Loucy (cell line): Measurements from ENCODE around the gene CNIH1.
"Not testable (repeated sequence)": the region's sequence is repeated elsewhere in the genome, so short reads cannot be mapped to it uniquely, and the experiment has no call there.

Experiments used
- H2AFZ ChIP-seq: fragments of 200-600 bp; sonication (generic); 2 replicates; pipeline ENCODE4 v1.6.0; 2016; ENCODE audit warnings: antibody characterized with exemption, mild to moderate bottlenecking, low read length, moderate library complexity
- H3F3A ChIP-seq: fragments of 200-600 bp; 2 replicates; pipeline ENCODE4 v1.6.0; 2016; ENCODE audit warnings: antibody characterized with exemption, low read depth, mild to moderate bottlenecking
- H3K27me3 ChIP-seq: fragments of 200-600 bp; sonication (generic); 2 replicates; pipeline ENCODE4 v1.6.1; 2014; ENCODE audit warnings: low read length, mild to moderate bottlenecking; ENCODE audit not compliant: insufficient read depth, poor library complexity, severe bottlenecking
- H3K36me3 ChIP-seq: fragments of 200-600 bp; sonication (generic); 2 replicates; pipeline ENCODE4 v1.6.1; 2016; ENCODE audit warnings: low read length; ENCODE audit not compliant: insufficient read depth
- H3K4me1 ChIP-seq: fragments of 200-600 bp; sonication (generic); 2 replicates; pipeline ENCODE4 v1.5.1; 2014; ENCODE audit warnings: low read length, mild to moderate bottlenecking; ENCODE audit not compliant: insufficient read depth, poor library complexity, severe bottlenecking
- H3K4me2 ChIP-seq: fragments of 200-600 bp; sonication (generic); 2 replicates; pipeline ENCODE4 v1.6.0; 2014; ENCODE audit warnings: antibody characterized with exemption, low read length, low read depth, mild to moderate bottlenecking; ENCODE audit not compliant: poor library complexity, severe bottlenecking
- H3K4me3 ChIP-seq: fragments of 200-600 bp; sonication (generic); 2 replicates; pipeline ENCODE4 v1.5.1; 2014; ENCODE audit warnings: low read length, mild to moderate bottlenecking, mixed read lengths; ENCODE audit not compliant: poor library complexity, severe bottlenecking
- H3K79me2 ChIP-seq: fragments of 200-600 bp; sonication (generic); 2 replicates; pipeline ENCODE4 v1.6.1; 2014; ENCODE audit warnings: low read length; ENCODE audit not compliant: insufficient read depth
- H3K9ac ChIP-seq: fragments of 200-600 bp; sonication (generic); 2 replicates; pipeline ENCODE4 v1.6.0; 2014; ENCODE audit warnings: mild to moderate bottlenecking, low read depth, low read length, moderate library complexity; ENCODE audit not compliant: poor library complexity, severe bottlenecking
- H3K9me2 ChIP-seq: fragments of 200-600 bp; sonication (generic); replicated peaks from 2 replicates; pipeline ENCODE4 v1.6.1; 2016; ENCODE audit warnings: low read depth, low read length, mixed read lengths
- H3K9me3 ChIP-seq: fragments of 200-600 bp; sonication (generic); 2 replicates; pipeline ENCODE4 v1.6.1; 2014; ENCODE audit warnings: mild to moderate bottlenecking, antibody characterized with exemption, low read length, low read depth; ENCODE audit not compliant: insufficient read depth
- H4K20me1 ChIP-seq: fragments of 200-600 bp; sonication (generic); 2 replicates; pipeline ENCODE4 v1.6.0; 2014; ENCODE audit warnings: antibody characterized with exemption, low read length, mild to moderate bottlenecking; ENCODE audit not compliant: insufficient read depth, poor library complexity, severe bottlenecking
- EZH2phosphoT487 ChIP-seq: fragments of 200-600 bp; IDR thresholded peaks from 2 replicates; pipeline ENCODE4 v1.6.1; 2018; ENCODE audit warnings: antibody characterized with exemption, mild to moderate bottlenecking, moderate library complexity, borderline replicate concordance
- TF ChIP-seq, protein P1 (sequence below): fragments of 200-600 bp; sonication (generic); conservative IDR thresholded peaks from 2 replicates; pipeline ENCODE4 v1.5.1; 2014; ENCODE audit warnings: mild to moderate bottlenecking, antibody characterized with exemption, low read length

CNIH1 gene

DNA sequence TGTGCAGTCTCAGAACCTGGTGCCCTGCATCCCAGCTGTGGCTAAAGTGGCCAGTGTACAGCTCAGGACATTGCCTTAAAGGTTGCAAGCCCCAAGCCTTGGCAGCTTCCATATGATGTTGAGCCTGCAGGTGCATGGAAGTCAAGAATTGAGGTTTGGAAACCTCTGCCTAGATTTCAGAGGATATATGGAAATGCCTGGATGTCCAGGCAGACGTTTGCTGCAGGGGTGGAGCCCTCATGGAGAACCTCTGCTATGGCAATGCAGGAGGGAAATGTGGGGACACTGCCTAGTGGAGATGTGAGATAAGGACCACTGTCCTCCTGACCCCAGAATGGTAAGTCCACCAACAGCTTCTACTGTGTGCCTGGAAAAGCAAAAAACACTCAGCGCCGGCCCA is 17.9 kb upstream of the CNIH1 start:
- H3F3A ChIP-seq: no peaks in the 10 kb centered on the region
- H4K20me1 ChIP-seq: no peaks in the 10 kb centered on the region
- no peaks in the 10 kb centered on the region for H3K4me1 ChIP-seq
- no peak overlapping the region for H3K9ac ChIP-seq
- H3K4me3 ChIP-seq: no peak overlapping the region
- H2AFZ ChIP-seq: no peak overlapping the region
- H3K4me2 ChIP-seq: no peak overlapping the region
- H3K36me3 ChIP-seq: no peaks in the 10 kb centered on the region
- H3K79me2 ChIP-seq: no peaks in the 10 kb centered on the region
- peaks cover 8% of the 10 kb centered on the region; the same call in 1 of the 2 replicates for H3K9me3 ChIP-seq
- H3K27me3 ChIP-seq: no peaks in the 10 kb centered on the region
- no peak for TF ChIP-seq EZH2phosphoT487
- TF ChIP-seq, protein P1, sequence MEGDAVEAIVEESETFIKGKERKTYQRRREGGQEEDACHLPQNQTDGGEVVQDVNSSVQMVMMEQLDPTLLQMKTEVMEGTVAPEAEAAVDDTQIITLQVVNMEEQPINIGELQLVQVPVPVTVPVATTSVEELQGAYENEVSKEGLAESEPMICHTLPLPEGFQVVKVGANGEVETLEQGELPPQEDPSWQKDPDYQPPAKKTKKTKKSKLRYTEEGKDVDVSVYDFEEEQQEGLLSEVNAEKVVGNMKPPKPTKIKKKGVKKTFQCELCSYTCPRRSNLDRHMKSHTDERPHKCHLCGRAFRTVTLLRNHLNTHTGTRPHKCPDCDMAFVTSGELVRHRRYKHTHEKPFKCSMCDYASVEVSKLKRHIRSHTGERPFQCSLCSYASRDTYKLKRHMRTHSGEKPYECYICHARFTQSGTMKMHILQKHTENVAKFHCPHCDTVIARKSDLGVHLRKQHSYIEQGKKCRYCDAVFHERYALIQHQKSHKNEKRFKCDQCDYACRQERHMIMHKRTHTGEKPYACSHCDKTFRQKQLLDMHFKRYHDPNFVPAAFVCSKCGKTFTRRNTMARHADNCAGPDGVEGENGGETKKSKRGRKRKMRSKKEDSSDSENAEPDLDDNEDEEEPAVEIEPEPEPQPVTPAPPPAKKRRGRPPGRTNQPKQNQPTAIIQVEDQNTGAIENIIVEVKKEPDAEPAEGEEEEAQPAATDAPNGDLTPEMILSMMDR: no peak
- H3K9me2 ChIP-seq: no peaks in the 10 kb centered on the region

DNA sequence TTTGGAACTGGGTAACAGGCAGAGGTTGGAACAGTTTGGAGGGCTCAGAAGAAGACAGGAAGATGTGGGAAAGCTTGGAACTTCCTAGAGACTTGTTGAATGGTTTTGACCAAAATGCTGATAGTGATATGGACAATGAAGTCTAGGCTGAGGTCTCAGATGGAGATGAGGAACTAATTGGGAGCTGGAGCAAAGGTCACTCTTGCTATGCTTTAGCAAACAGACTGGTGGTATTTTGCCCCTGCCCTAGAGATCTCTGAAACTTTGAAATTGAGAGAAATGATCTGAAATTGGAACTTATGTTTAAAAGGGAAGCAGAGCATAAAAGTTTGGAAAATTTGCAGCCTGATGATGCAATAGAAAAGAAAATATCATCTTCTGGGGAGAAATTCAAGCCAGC is 17.4 kb upstream of the CNIH1 start:
- H3K9ac ChIP-seq, H3K36me3 ChIP-seq, H3K9me2 ChIP-seq, H3F3A ChIP-seq, H3K4me1 ChIP-seq, H3K4me2 ChIP-seq, H3K9me3 ChIP-seq, H3K79me2 ChIP-seq, H4K20me1 ChIP-seq, H2AFZ ChIP-seq, H3K4me3 ChIP-seq, H3K27me3 ChIP-seq: not testable (repeated sequence)

DNA sequence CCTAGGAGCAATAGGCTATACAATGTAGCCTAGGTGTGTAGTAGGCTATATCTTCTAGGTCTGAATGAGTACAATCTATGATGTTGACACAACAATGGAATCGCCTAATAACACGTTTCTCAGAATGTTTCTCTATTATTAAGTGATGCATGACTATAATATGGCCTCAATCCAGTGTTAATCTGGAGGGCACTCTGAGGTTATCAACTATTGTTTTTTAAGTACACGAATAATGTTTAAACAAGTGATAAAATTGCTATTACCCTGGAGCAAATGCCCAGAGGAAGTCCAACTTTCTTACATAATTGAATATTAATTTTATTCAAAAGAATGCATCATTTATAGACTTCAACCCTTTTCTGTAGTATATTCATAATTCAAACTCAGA is 16.4 kb upstream of the CNIH1 start:
- TF ChIP-seq, protein P1: no peak
- no peak for TF ChIP-seq EZH2phosphoT487
- Histone ChIP-seq H4K20me1 (no peaks in the 10 kb centered on the region), H3K4me2 (no peak overlapping the region), H3F3A (no peaks in the 10 kb centered on the region), H3K9me2 (no peaks in the 10 kb centered on the region), H2AFZ (no peak overlapping the region), H3K4me3 (no peak overlapping the region), H3K9me3 (peaks cover 8% of the 10 kb centered on the region; the same call in 1 of the 2 replicates), H3K27me3 (no peaks in the 10 kb centered on the region), H3K36me3 (no peaks in the 10 kb centered on the region), H3K9ac (no peak overlapping the region), H3K4me1 (no peaks in the 10 kb centered on the region), H3K79me2 (no peaks in the 10 kb centered on the region)

DNA sequence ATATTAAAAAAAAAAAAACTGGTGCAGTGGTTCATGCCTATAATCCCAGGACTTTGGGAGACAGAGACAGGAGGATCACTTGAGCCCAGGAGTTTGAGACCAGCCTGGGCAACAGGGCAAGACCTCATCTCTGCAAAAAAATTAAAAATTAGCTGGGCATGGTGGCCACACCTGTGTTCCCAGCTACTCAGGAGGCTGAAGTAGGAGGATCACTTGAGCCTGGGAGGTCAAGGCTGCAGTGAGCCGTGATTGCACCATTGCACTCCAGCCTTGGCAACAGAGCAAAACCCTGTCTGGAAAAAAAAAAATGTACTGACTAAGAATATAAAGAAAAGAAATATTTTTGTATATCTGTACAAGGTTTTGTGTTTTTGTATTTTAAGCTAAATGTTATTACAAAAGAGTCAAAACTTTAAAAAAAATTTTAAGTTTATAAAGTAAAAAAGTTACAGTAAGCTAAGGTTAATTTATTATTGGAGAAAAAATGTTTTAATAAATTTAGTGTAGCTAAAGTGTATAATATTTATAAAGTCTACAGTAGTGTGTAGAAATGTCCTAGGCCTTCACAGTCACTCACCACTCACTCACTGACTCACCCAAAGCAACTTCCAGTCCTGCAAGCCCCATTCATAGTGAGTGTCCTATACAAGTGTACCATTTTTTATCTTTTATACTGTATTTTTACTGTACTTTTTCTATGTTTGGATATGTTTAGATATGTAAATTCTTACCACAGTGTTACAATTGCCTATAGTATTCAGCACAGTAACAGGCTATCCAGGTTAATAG is 15.8 kb upstream of the CNIH1 start:
- H3K27me3 ChIP-seq, H3K36me3 ChIP-seq, H3K4me1 ChIP-seq, H3K9ac ChIP-seq, H2AFZ ChIP-seq, H3F3A ChIP-seq, H3K9me2 ChIP-seq, H3K4me2 ChIP-seq, H3K79me2 ChIP-seq, H3K9me3 ChIP-seq, H4K20me1 ChIP-seq, H3K4me3 ChIP-seq: not testable (repeated sequence)
